Mononuclear cell (primary cell): Measurements from ENCODE around the gene PHGDH. TPM values are rescaled to one million over a fixed set of nuclear protein-coding genes. Genes with fewer than 3 reads are reported as not detected.

ENCODE experiments used
- total RNA-seq: library from RNA; depleted of rRNA; stranded (reverse); fragments of >200 nt; gene quantifications from one replicate; pipeline ENCODE4 v1.2.3, GENCODE V29; 2012

PHGDH gene
- total RNA-seq, 1 donor: 2.8 TPM

Other genes with a start within 250 kb of the PHGDH start
- gene HSD3B1, start 204.7 kb upstream of the PHGDH start, total RNA-seq: not detected
- 4.1 TPM for gene ZNF697, start 63.7 kb upstream of the PHGDH start, total RNA-seq
- not detected for gene HMGCS2, start 57.0 kb downstream of the PHGDH start, total RNA-seq
- gene REG4, start 99.5 kb downstream of the PHGDH start, total RNA-seq: 0.52 TPM
- gene ADAM30, start 184.6 kb downstream of the PHGDH start, total RNA-seq: not detected